IPS-NIHi7 (cell line): Measurements from ENCODE around the gene KLK14.
A peak's percentile ranks its signal among the peaks of the same experiment; 100 is the strongest.

Experiments used
- DNase-seq: peaks from one replicate; pipeline ENCODE4 v3.0.0; 2012; ENCODE audit warnings: mixed read lengths; ENCODE audit errors: extremely low spot score

Gene KLK14

GRCh38 chr19:51086153-51086850 is 3.6 kb upstream of the KLK14 start:
- no peak for DNase-seq

GRCh38 chr19:51084505-51084904 is 1.8 kb upstream of the KLK14 start:
- DNase-seq = no peak

- DNase-seq = no peak
Measured at GRCh38 chr19:51083783-51084182, 1.1 kb upstream of the KLK14 start.

- no peak for DNase-seq
Measured at GRCh38 chr19:51083181-51083580, 494 bp upstream of the KLK14 start.

- DNase-seq = no peak
Measured at GRCh38 chr19:51081476-51081875, 1.2 kb downstream of the KLK14 start.

GRCh38 chr19:51079481-51080110 is 3.1 kb downstream of the KLK14 start:
- DNase-seq = no peak

GRCh38 chr19:51078731-51079130 is 4.0 kb downstream of the KLK14 start:
- DNase-seq = no peak

- DNase-seq = no peak
Measured at GRCh38 chr19:51078104-51078503, 4.6 kb downstream of the KLK14 start.

- DNase-seq = no peak
Measured at GRCh38 chr19:51076631-51077213, 6.0 kb downstream of the KLK14 start.

GRCh38 chr19:51075998-51076397 is 6.7 kb downstream of the KLK14 start:
- DNase-seq = no peak

- no peak for DNase-seq
Measured at GRCh38 chr19:51071095-51071405, 11.6 kb downstream of the KLK14 start.

- DNase-seq = no peak
Measured at GRCh38 chr19:51070334-51071094, 12.2 kb downstream of the KLK14 start.

- no peak for DNase-seq
Measured at GRCh38 chr19:51066393-51067186, 16.1 kb downstream of the KLK14 start.

- DNase-seq = peak; percentile 57
Measured at GRCh38 chr19:51065221-51065960, 17.3 kb downstream of the KLK14 start.

- peak; percentile 96 for DNase-seq
Measured at GRCh38 chr19:51064534-51065220, 18.0 kb downstream of the KLK14 start, which contains the start of gene KLK13. KLK13 (minus strand) TSS chr19:51065092; CDS start chr19:51065067, 25 bp downstream.

GRCh38 chr19:51063664-51064063 is 19.0 kb downstream of the KLK14 start:
- no peak for DNase-seq

GRCh38 chr19:51060973-51061372 is 21.7 kb downstream of the KLK14 start:
- no peak for DNase-seq

- DNase-seq = no peak
Measured at GRCh38 chr19:51060336-51060735, 22.4 kb downstream of the KLK14 start.

- no peak for DNase-seq
Measured at GRCh38 chr19:51059715-51060114, 23.0 kb downstream of the KLK14 start.

GRCh38 chr19:51055866-51056265 is 26.8 kb downstream of the KLK14 start:
- DNase-seq = no peak

GRCh38 chr19:51047031-51047335 is 35.7 kb downstream of the KLK14 start:
- DNase-seq = no peak
